K562 (cell line): ENCODE data around the gene TIMP2. TPM values are rescaled to one million over a fixed set of nuclear protein-coding genes. Genes with fewer than 3 reads are reported as not detected.

Source experiments
- ATAC-seq: fragments of 200-7000 bp; cut with Tn5 transposase; 3 replicates; pipeline ENCODE4 v1.9.1; 2020; ENCODE audit warnings: moderate library complexity
- BruUV-seq: library from RNA; stranded (reverse); fragments of 400-500 nt; replicated peaks from 2 replicates; lab custom pipeline; 2021; lab: Mats Ljungman, UMichigan
- CTCF ChIA-PET: fragments of 300-600 bp; formaldehyde crosslinking; extraction: SDS; loops from one replicate; lab custom pipeline; 2021; ENCODE audit warnings: low intra/inter-chr PET ratio; lab: Yijun Ruan, JAX
- POLR2A ChIA-PET: fragments of 300-600, 350-650 bp; sonication (Branson Sonifier 250); formaldehyde crosslinking; extraction: SDS; loops from one replicate; lab custom pipeline; 2021; ENCODE audit warnings: antibody characterized with exemption, inconsistent platforms; lab: Yijun Ruan, JAX
- DNase-seq, 4 experiments: peaks; one replicate each; pipeline versions ENCODE4 v3.0.0 to v3.0.0-alpha.2; 2011 to 2018; ENCODE audit warnings: low spot score in 3 of 4, mixed read lengths in 3 of 4; ENCODE audit errors: extremely low read depth in 1 of 4
- FAIRE-seq: peaks from 2 replicates; lab custom pipeline; 2011; peaks lifted over from hg19 to GRCh38; lab: Jason Lieb, UNC
- H2AFZ ChIP-seq: 2 replicates; pipeline ENCODE4 v1.6.0; 2011; ENCODE audit warnings: low read depth, low read length, control low read depth, inconsistent platforms
- H3K27ac ChIP-seq: fragments of 200-600 bp; 3 replicates; pipeline ENCODE4 v1.8.0; 2011; ENCODE audit warnings: low read depth, mild to moderate bottlenecking, control low read depth, inconsistent platforms, low read length, moderate library complexity, mixed read lengths; ENCODE audit errors: extremely low read depth
- H3K27me3 ChIP-seq, 2 experiments: fragments of 300-600 bp in 1 of 2; 2 replicates in 1 of 2; 3 replicates in 1 of 2; pipeline versions ENCODE4 v1.6.0 to v1.8.0; 2011; ENCODE audit warnings: inconsistent platforms in 2 of 2, low read length in 2 of 2, mild to moderate bottlenecking in 1 of 2, mixed read lengths in 1 of 2, moderate library complexity in 1 of 2; ENCODE audit not compliant: control insufficient read depth in 2 of 2, insufficient read depth in 2 of 2
- H3K36me3 ChIP-seq: fragments of 300-600 bp; 3 replicates; pipeline ENCODE4 v1.8.0; 2011; ENCODE audit warnings: mild to moderate bottlenecking, low read length, inconsistent platforms; ENCODE audit not compliant: control insufficient read depth, insufficient read depth
- H3K4me1 ChIP-seq, 2 experiments: fragments of 200-600 bp in 1 of 2; replicated peaks in 1 of 2; 2 replicates in 1 of 2; 3 replicates in 1 of 2; pipeline versions ENCODE4 v1.5.1 to v1.8.0; 2011; ENCODE audit warnings: inconsistent platforms in 2 of 2, low read length in 2 of 2, mild to moderate bottlenecking in 1 of 2, mixed read lengths in 1 of 2, moderate library complexity in 1 of 2; ENCODE audit not compliant: control insufficient read depth in 2 of 2, insufficient read depth in 2 of 2
- H3K4me2 ChIP-seq: 2 replicates; pipeline ENCODE4 v1.6.1; 2011; ENCODE audit warnings: low read length, control low read depth, inconsistent platforms, mixed read lengths; ENCODE audit not compliant: insufficient read depth
- H3K4me3 ChIP-seq: fragments of 200-600 bp; sonication (generic), shearing (Covaris generic); 2 replicates; pipeline ENCODE4 v1.5.1; 2016; ENCODE audit warnings: control low read depth, inconsistent platforms
- H3K79me2 ChIP-seq: fragments of 200-600 bp; 3 replicates; pipeline ENCODE4 v1.8.0; 2011; ENCODE audit warnings: low read length, inconsistent platforms; ENCODE audit not compliant: control insufficient read depth, insufficient read depth
- H3K9ac ChIP-seq, 2 experiments: 2 replicates each; pipeline versions ENCODE4 v1.6.0 to v1.6.1; 2011; ENCODE audit warnings: low read depth in 2 of 2, low read length in 2 of 2, control low read depth in 1 of 2, inconsistent platforms in 1 of 2, mild to moderate bottlenecking in 1 of 2, mixed read lengths in 1 of 2; ENCODE audit not compliant: insufficient read depth in 1 of 2
- H3K9me1 ChIP-seq: one replicate; pipeline ENCODE4 v1.6.0; 2011; ENCODE audit warnings: inconsistent platforms, mild to moderate bottlenecking, low read length, moderate library complexity; ENCODE audit not compliant: control insufficient read depth, insufficient read depth
- H3K9me3 ChIP-seq: replicated peaks from 2 replicates; pipeline ENCODE4 v1.5.1; 2011; ENCODE audit warnings: low read depth, low read length, inconsistent platforms; ENCODE audit not compliant: control insufficient read depth, insufficient read depth
- H4K20me1 ChIP-seq: replicated peaks from 2 replicates; pipeline ENCODE4 v1.6.1; 2011; ENCODE audit warnings: low read length, inconsistent platforms, mixed read lengths; ENCODE audit not compliant: control insufficient read depth, insufficient read depth
- HDAC8 ChIP-seq: fragments of 450-650 bp; IDR thresholded peaks from 2 replicates; pipeline ENCODE4 v1.6.1; 2016; ENCODE audit warnings: mild to moderate bottlenecking, missing genetic modification characterization, moderate library complexity, missing compliant biosample characterization
- HNRNPUL1 ChIP-seq: fragments of 200-400 bp; formaldehyde crosslinking; IDR thresholded peaks from 2 replicates; pipeline ENCODE4 v1.6.1; 2017; ENCODE audit warnings: low read length
- KDM5B ChIP-seq: fragments of 200-600 bp; sonication (generic); IDR thresholded peaks from 2 replicates; pipeline ENCODE4 v1.6.1; 2012; ENCODE audit warnings: low read depth, mild to moderate bottlenecking, moderate library complexity, low read length, control low read depth, inconsistent platforms; ENCODE audit not compliant: insufficient replicate concordance
- NR2F6 ChIP-seq: fragments of 450-650 bp; formaldehyde crosslinking; IDR thresholded peaks from 2 replicates; pipeline ENCODE4 v1.4.0; 2020; ENCODE audit warnings: mild to moderate bottlenecking
- SRF ChIP-seq, 2 experiments: fragments of 250-450, 450-650 bp in 1 of 2; sonication (Bioruptor Pico) in 1 of 2; sonication (generic) in 1 of 2; formaldehyde crosslinking; IDR thresholded peaks; 2 replicates each; pipeline versions ENCODE4 v1.5.0 to v1.5.1; 2020 to 2022; ENCODE audit warnings: mild to moderate bottlenecking in 1 of 2, missing genetic modification reagents in 1 of 2
- TAF15 ChIP-seq: fragments of 200-400 bp; formaldehyde crosslinking; IDR thresholded peaks from 2 replicates; pipeline ENCODE4 v1.6.1; 2017; ENCODE audit warnings: mild to moderate bottlenecking, low read depth, low read length, moderate library complexity
- ZFP36 ChIP-seq: fragments of 150-350 bp; IDR thresholded peaks from 2 replicates; pipeline ENCODE4 v1.6.1; 2018; ENCODE audit warnings: low read length, low read depth; ENCODE audit not compliant: partially characterized antibody
- ZNF41 ChIP-seq: fragments of 250-450 bp; sonication (Bioruptor Pico); conservative IDR thresholded peaks from 2 replicates; pipeline ENCODE4 v1.4.0; 2020; ENCODE audit warnings: mild to moderate bottlenecking
- WGBS: fragments of 100-300 bp; shearing (Covaris generic); methylation state at CpG from one replicate; pipeline ENCODE4 v1.1.6; 2016; ENCODE audit warnings: low coverage, mixed read lengths; ENCODE audit not compliant: insufficient coverage; ENCODE audit errors: missing lambda C conversion rate; 5-methylcytosine and 5-hydroxymethylcytosine counted together
- in situ Hi-C: fragments of 300-500 bp; cut with MboI; formaldehyde crosslinking; loops from 4 replicates; pipeline ENCODE4 v1.15.0; 2018; ENCODE audit warnings: inconsistent platforms, mixed read lengths
- intact Hi-C: fragments of 100-400 bp; cut with micrococcal nuclease; formaldehyde crosslinking; loops from 2 replicates; pipeline ENCODE4 v1.14.2; 2022
- polyA plus RNA-seq, 8 experiments: library from polyadenylated mRNA; depleted of rRNA in 4 of 8; stranded (reverse) in 5 of 8; unstranded in 3 of 8; fragments of >200 nt; fragmentation: Nextera tagmentation in 2 of 8; fragmentation: Illumina TruSeq in 1 of 8; extraction: Ambion mirVana in 2 of 8; extraction: Trizol in 1 of 8; gene quantifications; 2 replicates each; pipeline versions ENCODE4 v1.2.1 to v1.2.3, GENCODE V29; 2011 to 2014; ENCODE audit warnings: inconsistent platforms in 1 of 8, missing spikeins in 1 of 8
- total RNA-seq, 7 experiments: library from RNA; depleted of rRNA in 6 of 7; stranded (reverse); fragments of >200 nt in 6 of 7; fragmentation: Illumina TruSeq in 2 of 7; extraction: Trizol in 2 of 7; gene quantifications; 2 replicates each; pipeline versions ENCODE4 v1.2.1 to v1.2.3, GENCODE V29; 2011 to 2021; ENCODE audit warnings: low replicate concordance in 1 of 7
- TF ChIP-seq, protein P1 (sequence below): IDR thresholded peaks from 3 replicates; pipeline ENCODE4 v1.6.1; 2011; ENCODE audit warnings: borderline replicate concordance, mild to moderate bottlenecking; ENCODE audit not compliant: insufficient read length, insufficient read depth

Gene TIMP2
- total and polyA plus RNA-seq, 9 of the 15 experiments (the other 6 are each of a cell fraction or from before 2014, with no cell fraction given), result 0.55 TPM; not detected in 8

DNA sequence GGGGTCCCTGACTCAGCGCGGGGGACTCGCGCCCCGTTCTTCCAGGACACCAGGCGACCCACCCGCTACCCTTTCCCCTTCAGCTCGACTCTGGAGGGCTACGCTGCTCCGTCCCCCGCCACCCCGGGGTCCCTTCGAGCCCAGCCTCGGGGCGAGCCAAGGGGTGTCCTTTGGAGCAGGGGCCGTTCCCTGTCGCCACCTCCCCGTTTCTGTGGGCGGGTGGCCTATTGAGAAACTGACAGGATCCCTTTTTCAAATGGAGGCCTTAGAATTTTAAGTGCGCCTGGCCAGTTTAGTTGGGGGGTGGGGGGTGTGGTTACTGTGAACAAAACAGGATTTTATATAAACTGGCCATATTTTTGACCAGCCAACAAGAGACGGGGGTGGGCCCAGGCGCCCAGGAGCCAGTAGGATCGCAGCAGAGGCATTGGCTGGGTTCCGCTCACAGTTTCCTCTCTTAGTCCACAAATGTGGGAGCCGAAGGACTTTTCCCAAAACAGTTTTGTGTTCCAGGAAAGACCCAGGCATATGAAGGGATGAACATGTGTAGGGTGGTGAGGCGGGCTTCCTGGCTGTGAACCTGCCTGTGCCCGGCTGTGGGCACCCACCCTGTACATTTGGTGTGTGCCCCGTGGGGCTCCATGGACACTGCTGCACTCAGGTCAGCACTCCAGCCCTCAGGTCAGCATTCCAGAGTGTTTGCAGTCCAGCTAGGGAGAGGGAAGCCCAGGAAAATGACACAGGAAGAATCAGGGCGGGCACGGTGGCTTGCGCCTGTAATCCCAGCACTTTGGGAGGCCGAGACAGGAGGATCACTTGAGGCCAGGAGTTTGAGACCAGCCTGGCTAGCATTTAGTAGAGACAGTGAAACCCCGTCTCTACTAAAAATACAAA, 722 bp upstream of the TIMP2 start:
- Histone ChIP-seq H3K27me3 (peaks cover 42 to 74% of the 10 kb centered on the region in 2 experiments), H4K20me1 (peaks cover 15% of the 10 kb centered on the region), H3K27ac (no peak overlapping the region), H3K79me2 (no peaks in the 10 kb centered on the region), H3K9me1 (no peaks in the 10 kb centered on the region), H3K36me3 (no peaks in the 10 kb centered on the region), H3K9ac (no peak overlapping the region), H3K4me1 (peaks cover 0 to 13% of the 10 kb centered on the region in 2 experiments; a peak in 2 of 5 replicates), H3K9me3 (no peaks in the 10 kb centered on the region), H2AFZ (no peak overlapping the region), H3K4me2 (no peak overlapping the region), H3K4me3 (no peak overlapping the region)
- intact Hi-C loops, result no loop called here
- no TSS peak for BruUV-seq
- ChIA-PET POLR2A (interaction anchor here (0.9 kb wide), 1 partner anchor 484 kb away, joined by 3 read pairs; no protein-coding TSS in a partner anchor), CTCF (no interaction called here)
- DNase-seq (no peak), FAIRE-seq (no peak), ATAC-seq (no peak)
- WGBS, result 27% methylated on average over 21 of the region's 33 CpGs
- in situ Hi-C loops, result no loop called here
- TF ChIP-seq HDAC8 (tag) (no peak), NR2F6 (CRISPR knock-in tag) (no peak), HNRNPUL1 (no peak), ZFP36 (no peak), SRF (CRISPR knock-in tag; IDR thresholded peaks at IDR 0.05) (no peak), ZNF41 (CRISPR knock-in tag) (no peak), KDM5B (no peak), TAF15 (no peak)
- TF ChIP-seq, protein P1, sequence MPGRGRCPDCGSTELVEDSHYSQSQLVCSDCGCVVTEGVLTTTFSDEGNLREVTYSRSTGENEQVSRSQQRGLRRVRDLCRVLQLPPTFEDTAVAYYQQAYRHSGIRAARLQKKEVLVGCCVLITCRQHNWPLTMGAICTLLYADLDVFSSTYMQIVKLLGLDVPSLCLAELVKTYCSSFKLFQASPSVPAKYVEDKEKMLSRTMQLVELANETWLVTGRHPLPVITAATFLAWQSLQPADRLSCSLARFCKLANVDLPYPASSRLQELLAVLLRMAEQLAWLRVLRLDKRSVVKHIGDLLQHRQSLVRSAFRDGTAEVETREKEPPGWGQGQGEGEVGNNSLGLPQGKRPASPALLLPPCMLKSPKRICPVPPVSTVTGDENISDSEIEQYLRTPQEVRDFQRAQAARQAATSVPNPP, result no peak
